T-helper 1 cell treated with Interleukin-12 subunit alpha and Interleukin-12 subunit beta and Interleukin-4 antibody, amounts not matched to agents 30 μg/mL and 1 μg/mL, for 36 hours (primary cell): ENCODE results near the gene POLE.
"Not testable (repeated sequence)": the region's sequence is repeated elsewhere in the genome, so short reads cannot be mapped to it uniquely, and the experiment has no call there.

Experiments used
- H3K27ac Mint-ChIP-seq: one replicate; pipeline ENCODE4 v1.8.0; 2021; ENCODE audit warnings: mild to moderate bottlenecking, mixed read lengths
- H3K27me3 Mint-ChIP-seq: one replicate; pipeline ENCODE4 v1.8.0; 2021; ENCODE audit warnings: low read depth, mixed read lengths
- H3K36me3 Mint-ChIP-seq: one replicate; pipeline ENCODE4 v1.8.0; 2021; ENCODE audit warnings: low read depth, mixed read lengths
- H3K4me1 Mint-ChIP-seq: one replicate; pipeline ENCODE4 v1.8.0; 2021; ENCODE audit warnings: low read depth, mixed read lengths
- H3K4me3 Mint-ChIP-seq: one replicate; pipeline ENCODE4 v1.8.0; 2021; ENCODE audit warnings: mild to moderate bottlenecking, moderate library complexity, mixed read lengths
- H3K9me3 Mint-ChIP-seq: one replicate; pipeline ENCODE4 v1.8.0; 2021; ENCODE audit warnings: mixed read lengths

POLE gene

DNA sequence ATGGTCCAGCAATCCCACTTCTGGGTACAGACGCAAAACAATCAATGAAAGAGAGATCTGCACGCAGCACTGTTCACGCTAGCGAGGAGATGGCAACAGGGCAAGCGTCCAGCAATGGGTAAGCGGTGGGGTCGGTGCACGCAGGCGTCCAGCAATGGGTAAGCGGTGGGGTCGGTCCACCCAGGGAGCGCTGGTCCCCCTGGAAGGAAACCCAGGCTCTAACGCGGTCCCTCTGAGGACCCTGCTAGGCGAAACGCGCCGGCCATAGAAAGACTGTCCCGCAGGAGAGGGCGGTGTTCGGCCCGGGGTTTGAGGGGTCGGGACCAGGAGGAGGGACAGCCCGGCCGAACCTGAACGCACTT, 22.9 kb upstream of the POLE start:
- Mint-ChIP-seq H3K4me1 (peaks cover 17% of the 10 kb centered on the region), H3K4me3 (peak overlapping the region; percentile 89), H3K36me3 (peaks cover 20% of the 10 kb centered on the region), H3K27ac (peak overlapping the region; percentile 91), H3K27me3 (no peaks in the 10 kb centered on the region), H3K9me3 (no peaks in the 10 kb centered on the region)

DNA sequence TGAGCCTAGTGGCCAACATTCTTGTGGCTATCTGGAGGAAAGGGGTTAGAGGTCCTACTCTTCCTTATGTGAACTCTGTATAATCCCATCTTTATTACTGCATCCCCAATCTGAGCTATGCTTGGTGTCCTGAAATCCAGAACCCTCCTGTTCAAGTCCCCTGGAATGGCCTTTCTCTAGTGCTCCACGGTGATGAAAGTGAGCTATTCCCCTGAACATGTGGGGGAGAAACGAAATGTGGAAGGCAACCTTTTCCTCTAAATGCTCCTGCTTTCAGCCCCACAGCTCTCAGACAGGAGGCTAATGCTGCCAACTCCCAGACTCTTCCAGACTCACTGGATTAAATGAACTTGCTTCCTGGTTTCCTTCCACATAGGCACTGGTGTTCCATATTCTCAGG, 21.0 kb upstream of the POLE start:
- Mint-ChIP-seq H3K9me3 (no peaks in the 10 kb centered on the region), H3K4me3 (no peak overlapping the region), H3K27ac (no peak overlapping the region), H3K4me1 (peaks cover 12% of the 10 kb centered on the region), H3K27me3 (no peaks in the 10 kb centered on the region), H3K36me3 (peaks cover 21% of the 10 kb centered on the region)

DNA sequence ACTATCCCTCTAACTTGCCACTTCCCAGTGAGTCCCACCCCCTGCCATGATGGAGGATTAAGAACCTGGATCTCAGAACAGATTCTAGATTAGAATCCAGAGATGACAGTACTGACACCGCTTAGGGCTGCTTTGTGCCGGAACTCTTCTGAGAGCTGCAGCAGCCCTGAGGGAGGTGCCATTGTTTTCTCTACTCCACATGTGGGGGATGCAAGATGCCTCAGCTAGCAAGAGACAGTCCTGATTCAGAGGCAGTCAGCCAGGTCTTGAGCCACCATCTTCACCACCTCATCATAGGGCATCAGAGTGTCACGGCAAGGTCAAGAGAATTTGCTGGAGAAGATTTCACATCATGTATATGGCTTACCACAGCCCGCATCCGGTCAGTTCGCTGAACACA, 20.1 kb upstream of the POLE start:
- Mint-ChIP-seq H3K4me1 (peaks cover 10% of the 10 kb centered on the region), H3K9me3 (no peaks in the 10 kb centered on the region), H3K36me3 (peaks cover 22% of the 10 kb centered on the region), H3K27ac (peak overlapping the region; percentile 38), H3K4me3 (peak overlapping the region; percentile 54), H3K27me3 (no peaks in the 10 kb centered on the region)

DNA sequence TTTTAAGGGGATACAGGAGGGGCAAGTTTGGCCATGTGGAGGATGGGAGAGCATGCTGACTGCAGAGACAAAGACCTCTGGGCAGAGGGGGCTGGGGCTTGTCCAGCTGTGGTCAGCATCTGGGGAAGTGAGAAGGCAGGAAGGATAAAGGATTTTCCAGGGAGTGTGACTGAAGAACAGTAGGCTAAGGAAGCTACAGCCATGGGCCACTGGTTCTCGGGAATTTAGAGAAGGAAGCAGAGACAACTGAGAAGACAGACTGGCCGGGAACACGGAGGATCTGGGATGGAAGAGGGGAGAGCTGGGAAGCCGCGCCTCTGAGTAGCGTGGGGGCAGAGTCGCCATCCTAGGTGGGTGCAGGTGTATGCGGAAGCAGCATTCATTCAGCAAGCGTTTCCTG, 16.5 kb upstream of the POLE start:
- H3K27ac Mint-ChIP-seq = no peak overlapping the region

DNA sequence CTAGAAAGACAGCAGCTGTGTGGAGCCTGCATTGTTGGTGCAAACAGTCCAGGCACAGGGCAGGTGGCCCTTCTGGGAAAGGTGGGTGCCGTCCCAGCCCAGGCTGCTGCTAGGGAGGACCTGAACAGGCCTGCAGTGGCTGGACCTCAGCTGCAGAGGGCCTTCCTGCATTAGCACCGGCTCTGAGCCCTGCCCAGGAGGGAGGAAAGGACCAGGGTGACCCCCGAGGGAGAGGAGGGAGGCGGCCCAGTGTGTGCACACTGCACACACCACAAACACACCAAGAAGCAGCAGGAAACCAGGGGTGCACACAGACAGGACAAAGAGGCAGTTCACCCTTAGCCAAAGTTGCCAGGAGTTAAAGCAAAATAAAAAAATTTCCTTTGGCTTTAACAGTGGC, 15.5 kb upstream of the POLE start:
- Mint-ChIP-seq H3K27me3 (no peaks in the 10 kb centered on the region), H3K4me3 (no peak overlapping the region), H3K36me3 (peaks cover 29% of the 10 kb centered on the region), H3K27ac (no peak overlapping the region), H3K9me3 (no peaks in the 10 kb centered on the region), H3K4me1 (no peaks in the 10 kb centered on the region)

More for the DNA sequence above, 16.5 kb upstream of the POLE start:
- H3K4me3 Mint-ChIP-seq = no peak overlapping the region
- H3K27me3 Mint-ChIP-seq = no peaks in the 10 kb centered on the region
- peaks cover 30% of the 10 kb centered on the region for H3K36me3 Mint-ChIP-seq
- H3K9me3 Mint-ChIP-seq = no peaks in the 10 kb centered on the region
- no peaks in the 10 kb centered on the region for H3K4me1 Mint-ChIP-seq

DNA sequence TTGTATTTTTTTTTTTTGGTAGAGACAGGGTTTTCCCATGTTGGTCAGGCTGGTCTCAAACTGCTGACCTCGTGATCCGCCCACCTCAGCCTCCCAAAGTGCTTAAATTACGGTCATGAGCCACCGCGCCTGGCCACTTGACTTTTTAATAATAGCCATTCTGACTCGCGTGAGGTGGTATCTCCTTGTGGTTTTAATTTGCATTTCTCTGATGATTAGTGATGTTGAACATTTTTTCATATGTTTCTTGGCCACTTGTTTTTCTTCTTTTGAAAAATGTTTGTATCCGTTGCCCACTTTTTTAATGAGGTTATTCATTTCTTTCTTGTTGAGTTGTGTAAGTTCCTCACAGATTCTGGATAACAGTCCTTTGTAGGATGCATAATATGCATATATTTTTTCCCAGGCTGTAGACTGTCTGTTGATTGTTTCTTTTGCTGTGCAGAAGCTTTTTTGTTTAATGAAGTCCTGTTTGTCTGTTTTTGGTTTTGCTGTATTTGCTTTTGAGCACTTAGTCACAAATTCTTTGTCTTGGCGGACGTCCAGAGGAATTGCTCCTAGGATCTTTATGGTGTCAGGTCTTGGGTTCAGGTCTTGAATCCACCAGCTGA, 13.2 kb upstream of the POLE start:
- Mint-ChIP-seq H3K4me3 (no peak overlapping the region), H3K9me3 (no peaks in the 10 kb centered on the region), H3K27ac (no peak overlapping the region), H3K4me1 (no peaks in the 10 kb centered on the region), H3K36me3 (peaks cover 26% of the 10 kb centered on the region), H3K27me3 (no peaks in the 10 kb centered on the region)

DNA sequence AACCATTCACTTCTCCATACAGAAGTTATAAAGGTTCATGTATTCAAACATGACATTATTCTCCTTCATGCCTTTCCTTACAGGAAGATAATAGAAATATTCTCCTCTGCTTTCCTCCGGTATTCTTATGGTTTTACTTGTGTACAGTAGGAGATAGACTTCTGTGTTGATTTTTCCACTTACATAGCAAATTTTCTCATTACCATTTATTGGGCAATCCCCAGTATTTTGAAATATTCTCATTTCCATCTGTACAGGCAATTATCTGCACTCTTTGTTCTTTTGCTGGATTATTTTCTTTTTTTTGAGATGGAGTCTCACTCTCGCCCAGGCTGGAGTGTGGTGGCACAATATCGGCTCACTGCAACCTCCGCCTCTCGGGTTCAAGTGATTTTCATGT, 11.2 kb upstream of the POLE start:
- Mint-ChIP-seq H3K27me3 (no peaks in the 10 kb centered on the region), H3K4me3 (no peak overlapping the region), H3K9me3 (no peaks in the 10 kb centered on the region), H3K27ac (no peak overlapping the region), H3K36me3 (peaks cover 20% of the 10 kb centered on the region), H3K4me1 (no peaks in the 10 kb centered on the region)

DNA sequence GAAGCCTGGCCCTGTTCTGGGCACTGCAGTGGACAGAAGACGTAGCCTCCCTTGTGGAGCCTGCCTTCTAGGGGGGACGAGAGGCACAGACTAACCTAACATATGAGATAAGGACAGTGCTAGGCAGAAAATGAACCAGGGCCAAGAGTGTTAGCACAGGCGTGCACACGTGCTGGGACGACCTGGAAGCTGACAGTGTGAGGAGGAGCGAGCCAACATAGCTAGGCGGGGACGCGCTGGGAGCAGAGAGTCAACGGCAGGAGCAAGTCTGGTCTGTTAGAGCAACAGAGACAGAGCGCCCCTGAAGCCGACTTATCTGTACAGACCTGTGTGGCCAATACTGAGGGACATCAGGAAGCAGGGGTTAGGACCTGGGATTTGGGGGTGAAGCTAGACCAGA, 8.3 kb upstream of the POLE start:
- H3K4me1 Mint-ChIP-seq = no peaks in the 10 kb centered on the region
- H3K4me3 Mint-ChIP-seq = no peak overlapping the region
- no peaks in the 10 kb centered on the region for H3K27me3 Mint-ChIP-seq
- H3K36me3 Mint-ChIP-seq = peaks cover 20% of the 10 kb centered on the region
- H3K9me3 Mint-ChIP-seq = no peaks in the 10 kb centered on the region
- H3K27ac Mint-ChIP-seq = no peak overlapping the region

DNA sequence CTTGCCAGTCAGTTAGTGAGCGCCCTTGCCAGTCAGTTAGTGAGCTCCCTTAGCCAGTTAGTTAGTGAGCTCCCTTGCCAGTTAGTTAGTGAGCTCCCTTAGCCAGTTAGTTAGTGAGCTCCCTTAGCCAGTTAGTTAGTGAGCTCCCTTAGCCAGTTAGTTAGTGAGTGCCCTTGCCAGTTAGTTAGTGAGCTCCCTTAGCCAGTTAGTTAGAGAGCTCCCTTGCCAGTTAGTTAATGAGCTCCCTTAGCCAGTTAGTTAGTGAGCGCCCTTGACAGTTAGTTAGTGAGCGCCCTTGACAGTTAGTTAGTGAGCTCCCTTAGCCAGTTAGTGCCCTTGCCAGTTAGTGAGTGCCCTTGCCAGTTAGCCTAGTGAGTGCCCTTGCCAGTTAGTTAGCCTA, 7.7 kb upstream of the POLE start:
- H3K36me3 Mint-ChIP-seq = peaks cover 20% of the 10 kb centered on the region
- not testable (repeated sequence) for H3K4me3 Mint-ChIP-seq

DNA sequence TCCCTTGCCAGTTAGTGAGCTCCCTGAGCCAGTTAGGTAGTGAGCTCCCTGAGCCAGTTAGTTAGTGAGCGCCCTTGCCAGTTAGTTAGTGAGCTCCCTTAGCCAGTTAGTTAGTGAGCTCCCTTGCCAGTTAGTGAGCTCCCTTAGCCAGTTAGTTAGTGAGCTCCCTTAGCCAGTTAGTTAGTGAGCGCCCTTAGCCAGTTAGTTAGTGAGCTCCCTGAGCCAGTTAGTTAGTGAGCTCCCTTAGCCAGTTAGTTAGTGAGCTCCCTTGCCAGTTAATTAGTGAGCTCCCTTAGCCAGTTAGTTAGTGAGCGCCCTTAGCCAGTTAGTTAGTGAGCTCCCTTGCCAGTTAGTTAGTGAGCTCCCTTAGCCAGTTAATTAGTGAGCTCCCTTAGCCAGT, 4.9 kb upstream of the POLE start:
- peaks cover 13% of the 10 kb centered on the region for H3K36me3 Mint-ChIP-seq
- not testable (repeated sequence) for H3K4me1 Mint-ChIP-seq, H3K4me3 Mint-ChIP-seq, H3K27me3 Mint-ChIP-seq, H3K9me3 Mint-ChIP-seq, H3K27ac Mint-ChIP-seq

More for the DNA sequence above, 7.7 kb upstream of the POLE start:
- not testable (repeated sequence) for H3K27ac Mint-ChIP-seq, H3K4me1 Mint-ChIP-seq, H3K27me3 Mint-ChIP-seq, H3K9me3 Mint-ChIP-seq

DNA sequence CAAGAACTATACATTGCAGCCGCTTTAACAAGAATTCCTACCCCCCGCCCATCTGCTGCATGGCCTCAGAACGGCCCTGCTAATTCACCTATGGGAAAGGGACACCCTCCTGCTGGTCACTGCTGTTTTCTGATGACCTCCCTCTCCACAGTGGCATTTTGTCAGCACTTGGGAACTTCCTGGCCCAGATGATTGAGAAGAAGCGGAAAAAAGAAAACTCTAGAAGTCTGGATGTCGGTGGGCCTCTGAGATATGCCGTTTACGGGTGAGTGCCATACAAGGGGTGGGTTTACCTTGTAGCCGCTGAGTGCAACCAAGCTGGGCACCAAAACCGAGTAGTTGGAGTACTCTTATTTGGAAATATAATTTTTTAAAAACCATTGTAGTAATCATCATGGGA, 3.0 kb upstream of the POLE start:
- H3K27me3 Mint-ChIP-seq = no peaks in the 10 kb centered on the region
- no peaks in the 10 kb centered on the region for H3K9me3 Mint-ChIP-seq
- peaks cover 16% of the 10 kb centered on the region for H3K36me3 Mint-ChIP-seq
- no peak overlapping the region for H3K27ac Mint-ChIP-seq
- peaks cover 14% of the 10 kb centered on the region for H3K4me1 Mint-ChIP-seq
- H3K4me3 Mint-ChIP-seq = peak overlapping the region; percentile 37

DNA sequence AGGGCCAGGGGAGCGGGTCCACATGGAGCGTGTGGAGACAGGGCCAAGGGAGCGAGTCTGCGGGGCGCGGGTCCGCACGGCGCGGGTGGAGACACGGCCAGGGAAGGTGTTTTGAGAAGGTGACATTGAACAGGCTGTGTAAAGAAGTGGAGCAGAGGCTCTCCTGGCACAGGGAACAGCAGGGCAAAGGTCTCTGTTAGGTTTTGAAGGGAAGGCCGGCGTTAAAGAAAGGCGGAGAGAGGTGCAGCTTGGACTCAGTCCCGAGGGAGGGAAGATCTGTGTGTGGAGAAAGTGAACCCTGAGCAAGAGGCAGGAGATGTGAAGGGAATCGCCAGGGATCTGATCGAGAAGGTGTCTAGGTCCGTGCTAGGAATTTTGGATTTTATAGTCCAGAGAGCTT, 2.1 kb upstream of the POLE start:
- no peaks in the 10 kb centered on the region for H3K27me3 Mint-ChIP-seq
- H3K9me3 Mint-ChIP-seq = no peaks in the 10 kb centered on the region
- peaks cover 17% of the 10 kb centered on the region for H3K4me1 Mint-ChIP-seq
- H3K36me3 Mint-ChIP-seq = peaks cover 16% of the 10 kb centered on the region
- H3K4me3 Mint-ChIP-seq = peak overlapping the region; percentile 37
- no peak overlapping the region for H3K27ac Mint-ChIP-seq

DNA sequence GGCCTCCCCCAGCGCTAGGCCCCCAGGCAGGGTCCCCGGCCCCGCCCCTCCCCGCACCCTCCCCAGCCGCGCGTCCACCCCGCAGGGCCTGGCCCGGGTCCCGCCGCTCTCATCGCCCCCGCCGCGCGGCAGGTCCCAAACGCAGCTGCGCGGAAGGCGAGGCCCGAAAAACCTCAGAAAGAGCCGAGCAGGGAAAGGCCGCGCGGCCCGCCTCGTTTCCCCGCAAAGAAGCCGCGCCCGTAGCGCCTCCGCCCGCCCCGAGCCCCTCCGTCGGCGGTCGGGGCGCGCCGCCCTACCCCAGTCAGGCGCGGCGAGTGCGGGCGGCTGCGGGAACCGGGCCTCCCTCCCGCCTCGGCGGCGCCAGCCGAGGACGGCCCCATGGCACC, 324 bp downstream of the POLE start:
- Mint-ChIP-seq H3K27ac (no peak overlapping the region), H3K27me3 (no peaks in the 10 kb centered on the region), H3K36me3 (peaks cover 16% of the 10 kb centered on the region), H3K9me3 (no peaks in the 10 kb centered on the region), H3K4me3 (peak overlapping the region; percentile 60), H3K4me1 (peaks cover 24% of the 10 kb centered on the region)

DNA sequence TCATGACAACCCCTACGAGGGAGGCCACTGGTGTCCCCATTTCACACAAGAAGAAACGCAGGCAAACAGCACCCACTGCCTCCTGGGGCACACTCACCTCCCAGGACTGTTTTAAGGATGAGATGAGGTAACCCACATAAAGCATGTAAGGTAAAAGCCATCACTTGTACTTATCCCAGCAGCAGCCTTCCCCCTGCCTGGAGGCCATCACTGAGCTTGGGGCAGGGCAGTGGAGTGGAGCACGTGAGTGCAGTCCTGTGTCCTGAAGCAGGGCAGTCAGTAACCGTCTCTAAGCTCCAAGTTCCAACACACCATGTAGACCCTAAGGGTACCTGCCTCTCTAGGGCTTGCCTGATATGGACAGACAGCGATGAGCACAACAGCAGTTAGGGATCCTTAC, 1.7 kb downstream of the POLE start:
- Mint-ChIP-seq H3K36me3 (peaks cover 15% of the 10 kb centered on the region), H3K9me3 (no peaks in the 10 kb centered on the region), H3K27me3 (no peaks in the 10 kb centered on the region), H3K4me1 (peaks cover 24% of the 10 kb centered on the region), H3K4me3 (peak overlapping the region; percentile 71), H3K27ac (peak overlapping the region; percentile 49)

DNA sequence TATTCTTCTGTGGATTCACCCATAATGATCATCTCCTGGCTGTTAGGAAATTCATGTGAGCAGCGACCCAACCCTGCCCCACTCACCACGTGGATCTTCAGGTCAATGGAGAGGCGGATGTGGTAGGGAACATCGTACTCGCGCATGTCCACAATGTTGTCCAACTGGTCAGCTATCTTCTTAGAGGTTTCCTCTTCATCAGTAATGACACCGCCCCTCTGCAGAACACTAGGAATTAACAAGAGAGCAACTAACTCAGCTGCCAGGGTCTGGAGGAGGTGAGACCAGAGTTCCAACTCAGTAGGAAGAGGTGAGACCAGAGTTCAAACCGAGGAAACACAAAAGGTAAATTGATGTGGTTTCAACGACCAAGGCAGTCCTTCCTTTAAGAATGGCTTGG, 9.7 kb downstream of the POLE start:
- Mint-ChIP-seq H3K36me3 (peaks cover 39% of the 10 kb centered on the region), H3K4me1 (no peaks in the 10 kb centered on the region), H3K9me3 (no peaks in the 10 kb centered on the region), H3K27ac (no peak overlapping the region), H3K27me3 (no peaks in the 10 kb centered on the region), H3K4me3 (no peak overlapping the region)
